ENCODE measurements around the gene JADE1.

Gene JADE1

DNA sequence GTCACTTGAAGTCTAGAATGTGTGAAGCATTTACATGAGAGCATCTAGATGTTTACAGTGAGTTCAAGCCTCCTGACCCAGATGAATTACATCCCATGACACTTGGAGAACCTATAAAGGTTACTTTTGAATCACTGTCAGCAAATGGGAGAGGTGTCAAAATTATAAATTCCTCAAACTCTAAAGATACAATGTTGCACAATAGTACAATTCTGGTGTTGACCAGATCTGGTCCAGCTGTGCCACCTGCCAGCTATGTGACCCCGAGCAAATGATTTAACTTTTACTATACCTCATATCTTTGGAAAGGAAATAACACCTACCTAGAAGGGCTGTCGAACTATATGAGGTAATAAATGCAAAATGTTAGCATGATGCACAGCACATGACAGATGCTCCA lies 69.8 kb downstream of the JADE1 start:
- DNase-seq (ENCODE audit: low spot score) = no peak

DNA sequence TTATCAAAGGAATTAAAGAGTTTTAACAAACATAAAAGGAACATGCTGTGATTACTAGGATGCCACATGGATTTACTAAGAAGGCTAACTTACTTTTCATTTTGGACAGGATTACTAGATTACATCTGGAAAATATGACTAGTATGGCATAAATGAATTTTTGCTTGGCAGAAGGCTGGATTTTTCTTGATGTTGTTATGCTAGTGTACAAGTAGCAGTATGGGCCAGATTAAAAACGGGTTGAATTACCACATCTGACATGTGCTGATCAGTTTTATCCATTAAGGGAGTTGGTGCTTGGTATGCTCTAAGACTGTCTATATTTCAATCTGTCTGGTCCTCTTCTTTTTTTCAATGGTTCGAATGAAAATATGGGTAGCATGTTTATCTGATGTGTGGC lies 70.5 kb downstream of the JADE1 start:
- no peak for DNase-seq (ENCODE audit: low spot score)

GRCh38 chr4:128880662-128881061 lies 71.2 kb downstream of the JADE1 start:
- no peak for DNase-seq (ENCODE audit: low spot score)

GRCh38 chr4:128904821-128905220 lies 95.3 kb downstream of the JADE1 start:
- no peak for DNase-seq (ENCODE audit: low spot score)

GRCh38 chr4:128906581-128906980 lies 97.1 kb downstream of the JADE1 start:
- no peak for DNase-seq (ENCODE audit: low spot score)

DNA sequence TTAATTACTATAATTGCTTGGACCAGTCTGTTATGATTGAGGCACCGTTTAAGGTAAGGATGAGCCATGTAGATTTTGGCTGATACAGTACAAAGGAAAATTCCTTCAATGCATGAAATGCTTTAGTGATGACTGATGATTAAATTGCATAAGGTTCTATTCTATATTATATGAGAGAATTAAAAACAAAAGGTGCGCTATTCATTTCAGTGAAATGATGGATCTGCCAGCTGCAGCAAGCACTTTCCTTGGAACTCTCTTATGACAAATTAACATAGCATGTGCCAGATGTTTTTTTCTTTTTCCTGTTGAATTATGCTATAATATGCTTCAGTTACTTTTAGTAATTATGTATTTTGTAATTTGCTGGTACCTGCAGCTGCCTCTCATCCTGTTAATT lies 98.5 kb downstream of the JADE1 start:
- no peak for DNase-seq (ENCODE audit: low spot score)

- no peak for DNase-seq (ENCODE audit: low spot score)
Measured at GRCh38 chr4:128908735-128909134, 99.2 kb downstream of the JADE1 start.

DNA sequence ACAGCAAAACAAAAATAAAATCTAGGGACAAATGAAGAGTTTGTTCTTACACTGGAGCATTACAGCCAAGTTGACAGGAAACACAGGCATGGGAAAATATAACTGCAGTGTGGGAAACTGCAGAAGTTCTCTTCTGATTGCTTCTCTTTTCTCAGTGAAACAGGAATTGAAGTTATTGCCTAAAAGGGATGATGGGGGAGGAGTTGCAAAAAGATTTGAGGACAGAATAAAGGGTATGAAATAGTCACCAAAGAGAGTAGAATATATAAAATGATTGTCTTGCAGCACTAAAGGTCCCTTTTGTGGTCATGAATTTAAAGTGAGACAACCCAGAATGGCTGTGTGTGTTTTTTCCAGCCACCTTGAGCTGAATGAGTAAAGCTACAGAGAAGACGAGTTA lies 103.7 kb downstream of the JADE1 start:
- DNase-seq (ENCODE audit: low spot score) = no peak

- no peak for DNase-seq (ENCODE audit: low spot score)
Measured at GRCh38 chr4:128915544-128915943, 106.0 kb downstream of the JADE1 start.

GRCh38 chr4:128916832-128917231 lies 107.3 kb downstream of the JADE1 start:
- peak; percentile 1 for DNase-seq (ENCODE audit: low spot score)

GRCh38 chr4:128917781-128918180 lies 108.3 kb downstream of the JADE1 start:
- peak; percentile 1 for DNase-seq (ENCODE audit: low spot score)

- no peak for DNase-seq (ENCODE audit: low spot score)
Measured at GRCh38 chr4:128921954-128922353, 112.5 kb downstream of the JADE1 start.
